Brain pericyte (primary cell): ENCODE measurements around the gene LAMTOR2.

Source experiments
- DNase-seq: peaks from one replicate; pipeline ENCODE4 v3.0.0-alpha.2; 2012; ENCODE audit warnings: low read depth, low spot score

The LAMTOR2 gene

DNA sequence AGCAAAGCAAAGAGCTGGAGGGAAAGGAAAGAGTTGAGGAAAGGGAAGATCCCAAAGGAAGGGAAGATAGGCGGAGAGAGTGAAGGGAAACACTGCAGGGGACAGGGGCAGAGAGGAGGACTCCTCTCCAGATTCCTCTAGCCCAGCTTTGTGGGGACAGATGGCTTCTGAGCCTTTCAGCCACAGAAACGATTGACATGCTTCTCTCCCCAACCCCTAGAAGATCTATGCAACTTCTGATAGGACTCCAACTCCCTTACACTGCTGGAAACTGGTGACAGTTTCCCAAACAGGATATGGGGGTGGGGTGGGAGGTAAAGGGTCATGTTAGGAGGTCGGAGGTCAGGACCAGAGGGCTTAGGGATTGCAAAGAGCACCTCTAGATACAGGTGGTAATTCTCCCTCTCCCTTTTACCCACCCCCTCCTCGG is 21.2 kb downstream of the LAMTOR2 start:
- no peak for DNase-seq

DNA sequence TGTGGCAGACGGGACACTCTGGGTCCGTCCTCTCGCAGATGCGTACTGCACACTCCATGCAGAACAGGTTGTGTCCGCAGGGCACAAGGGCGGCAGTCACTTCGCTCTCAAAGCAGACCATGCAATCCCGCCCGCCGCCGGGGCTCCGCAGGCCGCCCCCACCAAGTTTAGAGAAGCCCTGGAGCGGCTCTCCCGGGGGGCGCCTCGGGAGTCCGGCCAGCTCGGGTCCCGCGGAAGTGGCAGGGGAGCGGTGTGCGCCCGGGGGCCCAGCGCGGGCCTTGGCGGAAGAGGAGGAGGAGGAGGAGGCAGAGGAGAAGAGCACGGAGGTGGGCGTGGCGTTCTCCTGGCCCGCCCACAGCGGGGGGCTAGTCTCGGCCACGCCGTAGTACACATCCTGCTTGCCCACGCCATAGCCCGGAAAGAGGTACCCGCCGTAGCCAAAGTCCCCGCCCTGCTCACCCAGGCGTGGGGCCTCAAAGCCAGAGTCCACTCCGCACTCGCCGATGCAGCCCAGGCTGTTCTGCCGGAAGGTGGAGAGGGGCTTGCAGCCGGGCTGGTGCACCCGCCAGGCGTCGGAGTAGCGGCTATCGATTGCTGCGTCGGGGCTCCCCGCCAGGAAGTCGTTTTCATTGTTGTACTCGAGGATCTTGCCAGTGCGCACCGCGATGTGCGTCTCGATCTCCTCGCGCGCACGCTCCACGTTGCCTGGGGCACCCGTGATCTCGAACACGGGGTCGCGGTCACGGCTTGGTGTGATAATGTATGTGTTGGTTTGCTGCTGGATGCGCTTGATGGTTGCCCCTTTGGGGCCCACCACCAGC is 22.2 kb downstream of the LAMTOR2 start:
- DNase-seq, result no peak

DNA sequence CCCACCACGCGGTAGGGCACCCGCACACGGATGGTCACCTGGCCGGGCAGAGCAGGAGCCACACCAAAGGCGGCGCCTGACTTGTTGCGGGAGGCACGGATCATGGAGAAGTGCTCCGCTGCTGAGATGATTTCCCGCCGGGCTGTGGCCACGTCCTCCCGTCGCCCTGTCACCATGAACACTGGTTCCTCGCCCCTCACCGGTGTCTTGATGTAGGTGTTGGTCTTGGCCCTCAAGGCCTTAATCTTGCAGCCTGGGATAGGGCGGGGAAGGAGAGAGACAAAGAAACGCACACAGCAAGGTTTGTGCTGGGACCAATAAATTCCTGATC is 22.8 kb downstream of the LAMTOR2 start:
- DNase-seq, result no peak

DNA sequence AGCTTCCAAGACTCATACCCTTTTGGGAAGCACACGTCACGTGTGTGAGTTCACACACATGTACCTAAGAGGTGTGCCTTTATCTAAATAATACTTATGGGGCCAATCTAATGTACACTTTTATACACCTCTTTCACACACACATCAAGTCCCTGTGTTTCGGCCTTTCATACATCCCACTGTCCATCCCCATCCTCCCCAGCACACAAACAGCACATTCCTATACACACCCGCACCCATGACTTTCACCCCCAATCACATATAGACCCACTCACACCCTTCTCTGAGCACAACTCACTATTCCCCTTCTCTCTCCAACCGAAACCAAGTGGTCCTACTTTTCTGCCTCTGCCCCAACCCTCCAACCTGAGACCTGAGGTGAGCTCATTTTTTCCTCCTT is 24.1 kb downstream of the LAMTOR2 start:
- no peak for DNase-seq

DNA sequence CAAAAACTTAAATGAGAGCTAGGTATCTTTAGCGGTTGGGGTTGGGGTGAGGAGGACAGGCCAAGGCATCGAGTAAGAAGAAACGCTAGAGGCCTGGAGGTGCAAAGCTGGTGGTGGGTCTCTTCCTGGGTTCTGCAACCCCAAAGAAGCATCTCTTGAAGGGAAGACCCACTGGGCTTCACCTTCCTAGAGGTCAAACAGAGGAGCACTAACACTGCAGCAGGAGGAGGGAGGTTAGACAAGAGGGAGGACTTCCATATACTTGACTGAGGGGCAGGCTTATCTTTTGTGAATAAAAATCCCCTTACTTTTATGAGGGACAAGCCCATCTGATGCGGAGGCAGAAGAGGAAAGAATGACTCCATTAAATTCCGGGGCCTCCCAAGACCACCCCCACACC is 25.2 kb downstream of the LAMTOR2 start:
- DNase-seq, result no peak

DNA sequence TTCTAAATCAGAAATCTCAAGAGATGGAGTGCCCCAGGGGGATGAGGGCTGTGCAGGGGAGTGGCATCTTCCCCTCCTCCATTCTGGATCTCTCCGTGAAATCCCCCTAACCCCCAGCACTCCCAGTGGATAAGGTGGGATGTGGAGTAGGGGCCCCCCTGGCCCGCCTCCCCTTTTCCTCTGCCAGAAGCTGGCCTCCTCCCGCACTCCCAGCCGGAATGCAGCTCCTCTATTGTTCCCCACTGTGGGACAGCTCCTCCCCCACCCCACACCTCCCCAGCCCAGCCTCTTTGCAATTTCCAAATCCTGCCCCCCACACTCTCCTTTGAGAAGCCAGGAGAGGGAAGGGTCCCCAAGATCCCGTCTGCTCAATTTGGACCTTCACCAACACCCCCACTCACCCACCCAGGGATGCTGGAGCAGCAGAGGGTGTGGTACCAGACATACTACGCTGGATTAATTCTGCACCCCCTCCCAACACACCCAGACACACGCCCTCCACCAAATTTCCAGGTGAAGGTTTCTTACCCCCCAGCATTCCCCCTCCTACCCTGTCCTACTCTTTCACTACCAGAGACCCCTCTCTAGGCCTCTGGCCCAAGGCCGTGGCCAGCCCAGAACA is 25.8 kb downstream of the LAMTOR2 start:
- no peak for DNase-seq

DNA sequence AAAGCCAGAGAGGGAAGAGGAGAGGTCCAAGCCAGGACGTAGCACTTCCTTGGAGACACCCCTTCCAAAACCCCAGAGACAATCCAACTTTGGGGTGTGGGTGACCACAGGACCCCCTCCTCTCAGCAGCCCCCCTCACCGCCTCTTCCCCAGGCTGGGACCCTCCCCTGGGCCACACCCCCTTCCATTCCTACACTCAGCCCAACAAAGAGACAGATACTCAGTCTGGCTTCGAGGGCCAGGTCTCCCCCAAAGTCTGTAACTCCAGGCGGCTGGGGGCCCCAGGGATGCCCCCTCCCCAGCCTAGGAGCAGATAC is 26.2 kb downstream of the LAMTOR2 start:
- no peak for DNase-seq

DNA sequence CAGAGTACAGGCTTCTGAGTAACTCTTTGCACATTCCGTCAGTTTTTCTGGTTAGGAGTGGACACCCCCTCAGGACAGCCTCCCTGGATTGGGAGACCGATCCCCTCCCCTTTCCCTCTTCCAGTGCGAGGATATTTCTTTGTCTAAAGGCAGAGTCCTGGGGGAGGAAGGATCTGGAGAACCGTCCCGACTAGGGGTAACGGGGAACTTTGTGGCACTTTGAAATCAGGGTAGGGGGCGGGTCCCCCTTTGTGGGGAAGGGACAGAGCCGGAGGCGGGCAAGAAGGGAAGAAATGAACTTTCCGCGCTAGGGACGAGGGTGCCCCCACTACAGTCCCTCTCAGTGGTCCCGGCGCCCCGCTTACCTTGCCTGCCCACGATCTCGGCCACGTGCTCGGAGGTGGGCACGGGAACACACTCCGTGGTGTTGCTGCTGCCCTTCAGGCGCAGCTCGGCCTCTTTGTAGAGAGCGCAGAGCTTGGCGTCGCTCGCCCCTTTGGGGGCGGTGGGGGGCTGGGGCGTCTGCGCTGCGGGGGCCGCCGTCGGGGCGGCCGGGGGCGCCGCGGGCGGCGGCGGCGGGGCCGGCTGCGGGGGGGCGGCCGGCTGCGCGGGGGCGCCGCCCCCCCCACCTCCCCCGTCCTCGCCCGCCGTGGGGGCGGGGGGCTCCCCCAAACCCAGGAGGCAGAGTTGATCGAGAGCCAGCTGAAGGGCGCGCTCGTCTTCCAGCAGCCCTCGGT is 26.8 kb downstream of the LAMTOR2 start:
- DNase-seq, result no peak

DNA sequence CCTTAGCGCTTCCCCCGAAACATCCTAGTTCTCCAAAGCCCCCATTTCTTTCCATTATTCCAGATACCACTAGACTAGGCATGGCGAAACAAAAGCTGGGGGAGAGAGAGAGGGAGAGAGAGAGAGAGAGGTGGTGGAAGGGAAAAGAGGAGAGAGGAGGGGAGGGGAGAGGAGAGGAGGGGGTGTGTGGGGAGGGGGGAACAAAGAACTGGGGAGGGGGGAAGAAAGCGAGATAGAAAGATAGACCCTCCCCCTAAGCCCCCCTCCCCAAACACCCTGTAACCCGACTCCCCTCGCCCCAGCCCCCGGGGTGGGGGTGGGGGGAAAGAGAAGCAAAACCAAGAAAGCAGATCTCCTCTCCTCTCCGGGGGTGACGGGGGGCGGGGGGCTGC is 27.3 kb downstream of the LAMTOR2 start:
- DNase-seq, result no peak

DNA sequence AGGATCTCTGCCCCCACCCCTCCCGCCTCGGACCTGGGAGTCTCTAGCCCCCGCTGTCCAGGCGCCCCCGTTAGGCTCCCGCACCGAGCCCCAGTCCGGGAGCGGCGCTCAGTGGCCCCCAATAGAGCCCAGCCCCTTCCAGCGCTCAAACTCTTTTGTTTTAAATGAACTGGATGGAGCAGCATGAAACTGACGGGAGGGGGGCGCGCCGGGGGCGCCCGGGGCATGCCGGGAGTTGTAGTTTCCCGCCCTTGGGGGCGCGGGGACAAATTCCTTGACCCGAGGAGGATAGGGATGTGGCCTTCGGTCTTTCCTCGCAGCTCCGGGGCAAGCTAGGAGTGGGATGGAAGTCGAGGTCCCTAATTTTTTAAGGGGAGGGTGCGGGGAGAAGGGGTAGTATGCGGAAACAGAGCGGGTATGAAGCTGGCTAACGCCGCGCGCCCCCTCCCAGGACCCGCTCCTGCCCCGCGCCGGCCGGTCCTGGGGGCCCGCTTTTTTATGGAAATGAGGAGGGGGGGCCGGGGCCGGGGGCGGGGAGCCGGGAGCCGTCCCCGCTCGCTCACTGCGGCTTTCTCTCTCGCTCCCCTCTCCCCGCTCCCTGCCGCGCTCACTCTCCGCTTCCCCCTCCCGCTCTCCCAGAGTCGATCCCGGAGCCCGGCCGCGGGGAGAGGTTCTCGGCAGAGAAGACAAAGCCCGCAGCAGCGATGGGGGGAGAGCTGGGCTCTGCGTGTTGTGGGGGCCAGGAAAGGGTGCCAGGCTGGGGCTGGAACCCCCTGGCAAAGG is 27.9 kb downstream of the LAMTOR2 start, which contains the start of gene MEX3A:
Gene MEX3A, minus strand, starts transcription at position 157 of the 783 bp plus-strand sequence. CDS start 467 bp downstream, outside the sequence.
- no peak for DNase-seq

DNA sequence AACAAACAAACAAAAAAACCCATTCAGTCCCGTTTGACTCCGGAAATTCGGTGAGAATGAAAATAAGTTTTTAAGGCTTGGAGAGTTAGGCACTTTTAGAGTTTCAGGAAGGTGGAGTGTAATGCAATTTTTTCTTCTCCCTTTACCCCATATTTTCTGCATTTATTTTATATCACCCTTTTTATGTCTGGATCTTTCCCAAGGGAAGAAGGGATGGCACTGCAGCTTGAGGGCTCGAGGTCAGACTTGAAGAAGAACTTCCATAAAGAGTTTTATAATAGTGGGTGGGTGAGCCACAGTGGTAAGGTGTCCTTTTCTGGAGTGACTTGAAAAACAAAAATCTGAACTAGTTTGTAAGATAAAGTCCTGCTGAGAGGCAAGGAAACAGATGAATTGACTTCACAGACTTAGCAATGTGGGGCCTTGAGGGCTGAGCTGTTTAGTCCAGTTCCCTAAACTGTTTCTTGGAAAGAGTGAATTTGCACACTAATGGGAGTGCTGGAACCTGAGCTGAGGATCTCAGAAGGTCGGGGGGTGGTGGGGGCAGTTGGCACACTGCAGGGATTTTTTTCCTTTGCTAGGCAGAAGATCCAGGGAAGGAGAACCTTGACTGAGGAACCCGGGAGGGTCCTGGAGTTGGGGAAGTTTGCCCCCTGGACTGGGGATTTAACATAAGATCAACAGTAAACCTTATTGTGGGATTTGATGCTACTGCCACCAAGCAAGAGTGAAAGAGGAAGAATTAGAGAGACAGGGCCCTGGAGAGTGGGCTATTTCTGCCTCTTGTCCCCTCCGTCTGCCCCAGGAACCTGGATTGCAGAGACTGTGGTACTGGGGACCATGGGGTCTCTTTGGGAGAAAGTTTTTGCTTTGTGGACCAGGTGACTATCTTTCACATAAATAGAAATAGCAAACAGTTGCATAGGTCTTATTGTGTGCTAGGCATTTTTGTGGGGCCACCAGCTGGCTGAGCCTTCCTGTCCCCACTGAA is 29.5 kb downstream of the LAMTOR2 start:
- DNase-seq, result no peak

DNA sequence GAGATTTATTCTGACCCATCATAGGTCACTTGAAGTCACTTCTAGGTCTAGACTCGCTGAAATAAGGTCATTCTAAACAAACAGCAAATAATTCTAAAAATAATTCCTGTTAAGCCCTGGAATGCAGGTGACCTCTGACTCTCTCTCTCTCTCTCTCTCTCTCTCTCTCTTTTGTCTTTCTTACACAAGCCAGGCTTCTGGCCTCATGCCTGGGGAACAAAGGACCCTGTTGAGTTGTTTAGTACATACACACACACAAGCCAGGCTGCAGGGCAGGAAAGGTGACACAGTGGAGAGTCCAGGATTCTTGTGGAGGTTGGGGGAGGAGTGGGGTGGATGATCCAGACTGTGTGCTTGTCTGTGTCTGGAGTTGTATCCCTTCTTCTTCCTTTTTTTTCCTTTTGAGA is 31.7 kb downstream of the LAMTOR2 start:
- no peak for DNase-seq

DNA sequence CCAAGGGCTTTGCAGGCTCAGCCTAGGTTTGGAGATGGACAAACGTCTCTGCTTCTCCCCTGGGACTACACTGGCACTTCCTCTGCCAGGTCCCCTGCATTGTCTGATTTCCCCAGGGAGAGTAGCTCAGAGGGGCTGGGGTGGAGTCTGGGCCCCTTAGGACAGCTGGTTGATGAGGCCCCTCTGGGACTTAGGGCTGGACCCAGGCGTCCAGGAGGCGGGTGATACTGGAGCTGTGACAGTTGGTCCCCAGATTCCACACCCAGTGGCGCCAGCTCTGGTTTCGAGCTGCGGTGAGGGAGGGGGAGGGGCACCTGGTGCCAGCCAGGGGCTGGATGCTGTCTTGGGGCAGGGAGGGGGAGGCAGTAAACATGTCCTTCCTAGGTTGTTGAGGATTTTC is 35.1 kb downstream of the LAMTOR2 start:
- no peak for DNase-seq

DNA sequence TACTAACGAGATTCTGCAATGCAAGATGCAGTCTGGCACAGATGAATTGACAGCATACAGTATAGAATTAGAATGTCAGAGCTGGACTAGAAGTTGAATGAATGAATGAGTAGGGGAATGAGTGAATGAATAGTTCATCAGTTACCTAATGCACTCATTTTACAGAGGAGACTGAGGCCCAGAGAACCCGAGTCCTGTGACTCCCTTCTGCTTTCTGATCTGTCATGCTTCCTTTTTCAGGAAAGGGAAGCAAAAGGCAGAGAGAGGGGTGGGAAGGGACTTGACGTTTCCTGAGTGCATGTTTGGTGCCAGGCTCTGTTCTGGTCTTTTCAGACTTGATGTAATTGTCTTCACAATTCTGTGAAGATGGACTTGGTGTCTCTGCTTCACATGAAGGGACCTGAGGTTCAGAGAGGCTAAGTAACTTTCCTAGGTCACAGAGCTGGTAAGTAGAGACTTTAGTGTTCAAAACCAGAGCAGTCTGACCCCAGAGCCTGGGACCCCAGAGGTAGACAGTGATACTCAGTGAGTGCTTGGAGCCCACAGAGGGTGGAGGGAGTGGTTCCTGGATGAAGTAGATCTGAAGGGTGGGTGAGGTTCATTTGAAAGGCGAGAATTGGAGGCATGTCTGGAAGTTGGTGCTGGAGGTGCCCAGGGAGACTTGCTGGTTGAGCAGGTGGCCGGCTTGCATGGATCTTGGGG is 35.7 kb downstream of the LAMTOR2 start:
- DNase-seq, result no peak

DNA sequence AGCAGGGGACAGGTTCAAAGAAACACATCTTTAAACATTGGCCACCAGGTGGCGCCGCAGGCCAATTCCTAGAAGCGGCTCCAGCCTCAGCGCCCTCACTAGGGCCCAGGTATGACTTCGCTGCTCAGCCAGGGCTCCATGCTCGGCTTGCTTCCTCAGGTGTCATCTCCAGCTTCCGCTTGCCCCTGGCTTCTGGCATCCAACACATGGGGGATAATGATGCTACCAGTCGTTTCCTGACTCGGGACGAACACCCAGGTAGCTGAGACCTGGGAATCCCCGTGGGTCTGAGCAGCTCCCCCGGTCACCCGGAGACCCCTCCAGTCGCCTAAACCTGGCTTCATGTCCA is 36.2 kb downstream of the LAMTOR2 start:
- no peak for DNase-seq

DNA sequence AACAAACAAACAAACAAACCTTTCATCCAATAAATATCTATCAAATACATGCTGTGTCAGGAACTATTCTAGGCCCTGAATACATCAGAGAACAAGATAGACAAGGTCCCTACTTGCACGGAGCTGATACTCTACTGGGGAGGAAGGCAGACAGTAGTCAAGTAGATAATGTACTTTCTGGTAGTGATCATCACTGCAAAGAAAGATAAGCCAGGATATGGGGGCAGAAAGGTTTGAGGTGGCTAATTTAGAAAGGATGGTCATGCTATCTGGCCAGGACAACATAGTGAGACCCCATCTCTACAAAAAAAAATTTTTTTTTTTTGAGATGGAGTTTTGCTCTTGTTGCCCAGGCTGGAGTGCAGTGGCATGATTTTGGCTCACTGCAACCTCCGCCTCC is 37.0 kb downstream of the LAMTOR2 start:
- DNase-seq, result no peak

DNA sequence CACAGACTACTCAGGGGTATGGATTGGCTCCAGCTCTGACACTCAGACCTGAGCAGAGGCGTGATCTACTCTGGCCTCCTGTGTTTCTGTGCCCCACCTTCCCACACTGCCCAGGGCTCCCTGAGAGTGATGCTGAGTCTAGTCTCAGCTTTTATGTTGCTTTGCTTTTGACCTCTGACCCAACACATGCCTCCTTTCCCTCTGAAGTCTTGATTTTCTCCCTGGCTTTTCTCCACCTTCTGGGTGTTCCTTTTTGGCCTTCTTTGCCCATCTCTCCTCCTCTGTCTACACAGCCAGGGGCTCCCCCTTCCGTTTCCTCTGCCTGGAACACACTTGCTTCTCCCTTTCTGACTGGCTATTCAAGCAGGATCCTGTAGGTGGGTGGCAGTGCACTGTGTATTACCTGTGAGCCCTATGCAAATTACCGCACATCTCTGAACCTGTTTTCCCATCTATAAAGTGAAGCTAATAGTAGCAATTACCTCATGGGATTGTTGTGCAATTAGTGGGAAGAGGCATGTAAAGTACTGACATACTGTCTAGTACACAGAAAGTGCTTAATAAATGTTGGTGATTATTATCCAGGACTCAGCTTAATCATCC is 41.4 kb downstream of the LAMTOR2 start:
- no peak for DNase-seq

DNA sequence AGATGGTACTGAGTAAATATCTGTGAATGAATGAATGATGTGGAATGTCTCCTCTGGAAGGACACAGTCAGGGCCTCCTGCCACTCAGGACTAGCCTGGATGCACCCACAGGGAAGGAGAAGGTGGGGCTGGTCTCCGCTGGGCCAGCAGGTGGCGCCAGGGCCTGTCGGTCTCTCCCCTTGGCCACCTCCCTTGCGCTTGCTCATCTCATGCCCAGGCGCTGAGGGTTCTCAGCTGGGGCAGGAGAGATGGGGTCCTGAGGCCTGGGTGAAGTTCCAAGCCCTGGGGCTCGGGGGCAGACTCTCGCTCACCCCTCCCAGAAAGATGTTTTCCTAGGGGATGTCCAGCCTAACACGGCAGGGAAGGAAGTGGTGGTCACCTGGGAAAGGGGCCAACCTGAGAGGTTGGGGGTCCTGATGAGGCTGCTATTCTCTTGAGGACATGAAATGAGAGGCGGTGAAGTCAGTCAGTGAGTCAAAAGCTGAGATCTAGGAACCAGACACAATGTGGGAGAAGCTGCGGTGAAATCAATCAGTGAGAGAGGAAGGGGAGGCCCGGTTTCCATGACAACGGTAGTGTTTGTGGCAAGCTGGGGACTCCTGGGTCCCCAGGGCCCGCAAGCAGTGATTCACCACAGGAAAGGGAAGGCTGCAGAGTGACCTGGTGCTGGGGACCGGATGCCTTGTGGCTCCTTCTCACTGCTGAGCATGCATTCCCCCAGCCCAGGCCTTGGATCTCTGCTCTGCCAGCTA is 42.2 kb downstream of the LAMTOR2 start:
- no peak for DNase-seq

DNA sequence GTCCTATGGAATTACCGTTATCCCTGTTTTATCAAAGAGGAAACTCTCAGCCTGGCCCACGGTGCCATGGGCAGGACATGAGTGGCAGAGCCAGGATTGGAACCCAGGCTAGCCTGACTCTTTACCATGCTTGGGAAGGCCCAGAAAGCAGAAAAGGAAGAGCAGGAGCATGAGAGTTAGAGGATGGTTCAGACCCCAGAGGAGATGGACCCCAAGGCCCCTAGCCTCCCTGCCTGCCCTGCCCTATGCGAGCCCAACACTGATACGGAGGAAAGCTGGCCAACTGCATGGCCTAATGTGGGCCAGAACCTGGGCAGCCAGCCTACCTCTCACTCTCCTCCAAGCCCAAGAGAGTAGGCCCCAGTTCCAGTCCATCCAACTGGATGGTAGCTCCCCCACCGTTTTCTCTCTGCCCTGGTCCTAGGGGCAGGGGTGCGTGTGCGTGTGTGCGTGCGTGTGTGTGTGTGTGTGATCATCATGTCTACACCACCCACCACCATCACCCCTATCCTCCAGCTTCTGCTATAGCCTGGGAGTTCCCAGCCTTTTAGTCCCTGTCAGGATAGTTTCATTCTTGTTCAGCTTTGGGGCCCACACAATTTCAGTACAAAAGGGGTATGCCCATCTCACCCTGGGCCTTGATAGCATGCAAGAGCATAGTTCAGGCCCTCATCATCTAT is 43.1 kb downstream of the LAMTOR2 start:
- no peak for DNase-seq
